K562 (cell line): ENCODE results near the gene PHC1. TPM values are rescaled to one million over a fixed set of nuclear protein-coding genes. Genes with fewer than 3 reads are reported as not detected.

Experiments used
- ATAC-seq: fragments of 200-7000 bp; cut with Tn5 transposase; 3 replicates; pipeline ENCODE4 v1.9.1; 2020; ENCODE audit warnings: moderate library complexity
- BruUV-seq: library from RNA; stranded (reverse); fragments of 400-500 nt; replicated peaks from 2 replicates; lab custom pipeline; 2021; lab: Mats Ljungman, UMichigan
- CTCF ChIA-PET: fragments of 300-600 bp; formaldehyde crosslinking; extraction: SDS; loops from one replicate; lab custom pipeline; 2021; ENCODE audit warnings: low intra/inter-chr PET ratio; lab: Yijun Ruan, JAX
- POLR2A ChIA-PET: fragments of 300-600, 350-650 bp; sonication (Branson Sonifier 250); formaldehyde crosslinking; extraction: SDS; loops from one replicate; lab custom pipeline; 2021; ENCODE audit warnings: antibody characterized with exemption, inconsistent platforms; lab: Yijun Ruan, JAX
- DNase-seq, 4 experiments: peaks; one replicate each; pipeline versions ENCODE4 v3.0.0 to v3.0.0-alpha.2; 2011 to 2018; ENCODE audit warnings: low spot score in 3 of 4, mixed read lengths in 3 of 4; ENCODE audit errors: extremely low read depth in 1 of 4
- FAIRE-seq: peaks from 2 replicates; lab custom pipeline; 2011; peaks lifted over from hg19 to GRCh38; lab: Jason Lieb, UNC
- H2AFZ ChIP-seq: 2 replicates; pipeline ENCODE4 v1.6.0; 2011; ENCODE audit warnings: low read depth, low read length, control low read depth, inconsistent platforms
- H3K27ac ChIP-seq: fragments of 200-600 bp; 3 replicates; pipeline ENCODE4 v1.8.0; 2011; ENCODE audit warnings: low read depth, mild to moderate bottlenecking, control low read depth, inconsistent platforms, low read length, moderate library complexity, mixed read lengths; ENCODE audit errors: extremely low read depth
- H3K27me3 ChIP-seq, 2 experiments: fragments of 300-600 bp in 1 of 2; 2 replicates in 1 of 2; 3 replicates in 1 of 2; pipeline versions ENCODE4 v1.6.0 to v1.8.0; 2011; ENCODE audit warnings: inconsistent platforms in 2 of 2, low read length in 2 of 2, mild to moderate bottlenecking in 1 of 2, mixed read lengths in 1 of 2, moderate library complexity in 1 of 2; ENCODE audit not compliant: control insufficient read depth in 2 of 2, insufficient read depth in 2 of 2
- H3K36me3 ChIP-seq: fragments of 300-600 bp; 3 replicates; pipeline ENCODE4 v1.8.0; 2011; ENCODE audit warnings: mild to moderate bottlenecking, low read length, inconsistent platforms; ENCODE audit not compliant: control insufficient read depth, insufficient read depth
- H3K4me1 ChIP-seq, 2 experiments: fragments of 200-600 bp in 1 of 2; replicated peaks in 1 of 2; 2 replicates in 1 of 2; 3 replicates in 1 of 2; pipeline versions ENCODE4 v1.5.1 to v1.8.0; 2011; ENCODE audit warnings: inconsistent platforms in 2 of 2, low read length in 2 of 2, mild to moderate bottlenecking in 1 of 2, mixed read lengths in 1 of 2, moderate library complexity in 1 of 2; ENCODE audit not compliant: control insufficient read depth in 2 of 2, insufficient read depth in 2 of 2
- H3K4me2 ChIP-seq: 2 replicates; pipeline ENCODE4 v1.6.1; 2011; ENCODE audit warnings: low read length, control low read depth, inconsistent platforms, mixed read lengths; ENCODE audit not compliant: insufficient read depth
- H3K4me3 ChIP-seq: fragments of 200-600 bp; sonication (generic), shearing (Covaris generic); 2 replicates; pipeline ENCODE4 v1.5.1; 2016; ENCODE audit warnings: control low read depth, inconsistent platforms
- H3K79me2 ChIP-seq: fragments of 200-600 bp; 3 replicates; pipeline ENCODE4 v1.8.0; 2011; ENCODE audit warnings: low read length, inconsistent platforms; ENCODE audit not compliant: control insufficient read depth, insufficient read depth
- H3K9ac ChIP-seq, 2 experiments: 2 replicates each; pipeline versions ENCODE4 v1.6.0 to v1.6.1; 2011; ENCODE audit warnings: low read depth in 2 of 2, low read length in 2 of 2, control low read depth in 1 of 2, inconsistent platforms in 1 of 2, mild to moderate bottlenecking in 1 of 2, mixed read lengths in 1 of 2; ENCODE audit not compliant: insufficient read depth in 1 of 2
- H3K9me1 ChIP-seq: one replicate; pipeline ENCODE4 v1.6.0; 2011; ENCODE audit warnings: inconsistent platforms, mild to moderate bottlenecking, low read length, moderate library complexity; ENCODE audit not compliant: control insufficient read depth, insufficient read depth
- H3K9me3 ChIP-seq: replicated peaks from 2 replicates; pipeline ENCODE4 v1.5.1; 2011; ENCODE audit warnings: low read depth, low read length, inconsistent platforms; ENCODE audit not compliant: control insufficient read depth, insufficient read depth
- H4K20me1 ChIP-seq: replicated peaks from 2 replicates; pipeline ENCODE4 v1.6.1; 2011; ENCODE audit warnings: low read length, inconsistent platforms, mixed read lengths; ENCODE audit not compliant: control insufficient read depth, insufficient read depth
- CTCF ChIP-seq, 3 experiments: IDR thresholded peaks in 2 of 3; conservative IDR thresholded peaks in 1 of 3; 2 replicates each; pipeline ENCODE4 v1.5.1; 2011 to 2012; ENCODE audit warnings: low read length in 3 of 3, mild to moderate bottlenecking in 3 of 3, control low read depth in 2 of 3, improper control_type of control experiment in 1 of 3, inconsistent platforms in 1 of 3, low read depth in 1 of 3, mixed read lengths in 1 of 3, moderate library complexity in 1 of 3; ENCODE audit not compliant: insufficient read depth in 2 of 3
- DDX20 ChIP-seq: fragments of 450-650 bp; IDR thresholded peaks from 2 replicates; pipeline ENCODE4 v1.6.1; 2016; ENCODE audit warnings: missing genetic modification characterization, low read depth, mild to moderate bottlenecking, missing compliant biosample characterization, moderate library complexity
- NRF1 ChIP-seq, 2 experiments: fragments of 450-650 bp; IDR thresholded peaks in 1 of 2; conservative IDR thresholded peaks in 1 of 2; 2 replicates each; pipeline ENCODE4 v1.6.1; 2014; ENCODE audit warnings: mild to moderate bottlenecking in 2 of 2
- REST ChIP-seq, 2 experiments: fragments of 450-650 bp; formaldehyde crosslinking in 1 of 2; IDR thresholded peaks; 2 replicates each; pipeline versions ENCODE4 v1.4.0 to v1.6.1; 2014 to 2020; ENCODE audit warnings: mild to moderate bottlenecking in 2 of 2, borderline replicate concordance in 1 of 2, low read depth in 1 of 2
- WGBS: fragments of 100-300 bp; shearing (Covaris generic); methylation state at CpG from one replicate; pipeline ENCODE4 v1.1.6; 2016; ENCODE audit warnings: low coverage, mixed read lengths; ENCODE audit not compliant: insufficient coverage; ENCODE audit errors: missing lambda C conversion rate; 5-methylcytosine and 5-hydroxymethylcytosine counted together
- in situ Hi-C: fragments of 300-500 bp; cut with MboI; formaldehyde crosslinking; loops from 4 replicates; pipeline ENCODE4 v1.15.0; 2018; ENCODE audit warnings: inconsistent platforms, mixed read lengths
- intact Hi-C: fragments of 100-400 bp; cut with micrococcal nuclease; formaldehyde crosslinking; loops from 2 replicates; pipeline ENCODE4 v1.14.2; 2022
- polyA plus RNA-seq, 8 experiments: library from polyadenylated mRNA; depleted of rRNA in 4 of 8; stranded (reverse) in 5 of 8; unstranded in 3 of 8; fragments of >200 nt; fragmentation: Nextera tagmentation in 2 of 8; fragmentation: Illumina TruSeq in 1 of 8; extraction: Ambion mirVana in 2 of 8; extraction: Trizol in 1 of 8; gene quantifications; 2 replicates each; pipeline versions ENCODE4 v1.2.1 to v1.2.3, GENCODE V29; 2011 to 2014; ENCODE audit warnings: inconsistent platforms in 1 of 8, missing spikeins in 1 of 8
- total RNA-seq, 7 experiments: library from RNA; depleted of rRNA in 6 of 7; stranded (reverse); fragments of >200 nt in 6 of 7; fragmentation: Illumina TruSeq in 2 of 7; extraction: Trizol in 2 of 7; gene quantifications; 2 replicates each; pipeline versions ENCODE4 v1.2.1 to v1.2.3, GENCODE V29; 2011 to 2021; ENCODE audit warnings: low replicate concordance in 1 of 7

Gene PHC1
- total and polyA plus RNA-seq, 9 of the 15 experiments (the other 6 are each of a cell fraction or from before 2014, with no cell fraction given) = 1.9 to 13.7 (median 6.9) TPM

- H3K9me1 ChIP-seq = no peaks in the 10 kb centered on the region
- no peaks in the 10 kb centered on the region for H3K36me3 ChIP-seq
- 53% methylated on average over 2 of the region's 5 CpGs for WGBS
- intact Hi-C loops (no loop called here), in situ Hi-C loops (no loop called here)
- ChIA-PET CTCF (no interaction called here), POLR2A (no interaction called here)
- TF ChIP-seq CTCF (IDR thresholded peaks at IDR 0.05 in 2 of 3, conservative IDR thresholded peaks at IDR 0.05 in 1 of 3; ENCODE audit: insufficient read depth in 2 of 3, low read depth in 1 of 3, low read length in 3 of 3) (peak in 2 of 3 experiments; percentile 12 to 18; a peak in 1 of 6 replicates), NRF1 (conservative IDR thresholded peaks at IDR 0.05 in 1 of 2, IDR thresholded peaks at IDR 0.05 in 1 of 2) (no peak), REST (IDR thresholded peaks at IDR 0.05; ENCODE audit: borderline replicate concordance) (0 out of 2 replicates have a peak, but pooled peaks have one; percentile 20), REST (CRISPR knock-in tag; IDR thresholded peaks at IDR 0.05; ENCODE audit: low read depth) (no peak), DDX20 (tag) (no peak)
- no TSS peak for BruUV-seq
- DNase-seq = no peak
- no peaks in the 10 kb centered on the region for H3K27me3 ChIP-seq
- H2AFZ ChIP-seq = no peak overlapping the region
- no peak overlapping the region for H3K4me3 ChIP-seq
- no peak overlapping the region for H3K4me2 ChIP-seq
- H3K79me2 ChIP-seq = no peaks in the 10 kb centered on the region
- FAIRE-seq = no peak
- H3K9ac ChIP-seq = no peak overlapping the region
- H3K9me3 ChIP-seq = no peaks in the 10 kb centered on the region
- H3K4me1 ChIP-seq = no peaks in the 10 kb centered on the region; a peak in 2 of 5 replicates
- ATAC-seq = no peak
- no peaks in the 10 kb centered on the region for H4K20me1 ChIP-seq
- no peak overlapping the region for H3K27ac ChIP-seq
These were observed 8.2 kb downstream of the PHC1 start for GRCh38 chr12:8922544-8922943.
